Endodermal cell (in vitro differentiated cells): Measurements from ENCODE around the gene PTPN5. TPM values are rescaled to one million over a fixed set of nuclear protein-coding genes. Genes with fewer than 3 reads are reported as not detected.
"Not testable (repeated sequence)": the region's sequence is repeated elsewhere in the genome, so short reads cannot be mapped to it uniquely, and the experiment has no call there.

Experiments
- DNase-seq: peaks from one replicate; pipeline ENCODE4 v3.0.0-alpha.2; 2017
- H3K27ac ChIP-seq: 2 replicates; pipeline ENCODE4 v1.5.1; 2013; ENCODE audit warnings: mild to moderate bottlenecking, low read depth, low read length, moderate library complexity
- H3K27me3 ChIP-seq: 2 replicates; pipeline ENCODE4 v1.6.1; 2013; ENCODE audit warnings: mild to moderate bottlenecking, low read length, moderate library complexity; ENCODE audit not compliant: insufficient read depth, control insufficient read depth, poor library complexity, severe bottlenecking
- H3K36me3 ChIP-seq: 2 replicates; pipeline ENCODE4 v1.7.0; 2013; ENCODE audit warnings: mild to moderate bottlenecking, low read length, moderate library complexity; ENCODE audit not compliant: control insufficient read depth, insufficient read depth
- H3K4me1 ChIP-seq: one replicate; pipeline ENCODE4 v1.7.0; 2013; ENCODE audit warnings: low read length; ENCODE audit not compliant: control insufficient read depth, insufficient read depth
- H3K4me3 ChIP-seq: 2 replicates; pipeline ENCODE4 v1.5.1; 2013; ENCODE audit warnings: mild to moderate bottlenecking, low read length, moderate library complexity
- H3K9ac ChIP-seq: 2 replicates; pipeline ENCODE4 v1.6.1; 2013; ENCODE audit warnings: mild to moderate bottlenecking, low read length, moderate library complexity; ENCODE audit not compliant: poor library complexity, severe bottlenecking; ENCODE audit errors: extremely low read depth
- H3K9me3 ChIP-seq: 2 replicates; pipeline ENCODE4 v1.6.1; 2013; ENCODE audit warnings: mild to moderate bottlenecking, low read length, moderate library complexity; ENCODE audit not compliant: control insufficient read depth
- H3K27ac Mint-ChIP-seq: 2 replicates; pipeline ENCODE4 v1.8.0; 2020; ENCODE audit warnings: mixed read lengths
- H3K27me3 Mint-ChIP-seq: 2 replicates; pipeline ENCODE4 v1.8.0; 2021; ENCODE audit warnings: mild to moderate bottlenecking, mixed read lengths; ENCODE audit not compliant: insufficient read depth
- H3K36me3 Mint-ChIP-seq: 2 replicates; pipeline ENCODE4 v1.8.0; 2020; ENCODE audit warnings: low read depth, mixed read lengths
- H3K4me1 Mint-ChIP-seq: 2 replicates; pipeline ENCODE4 v1.8.0; 2020; ENCODE audit warnings: mixed read lengths
- H3K4me3 Mint-ChIP-seq: 2 replicates; pipeline ENCODE4 v1.8.0; 2020; ENCODE audit warnings: mild to moderate bottlenecking, moderate library complexity, mixed read lengths
- H3K9me3 Mint-ChIP-seq: 2 replicates; pipeline ENCODE4 v1.8.0; 2020; ENCODE audit warnings: mild to moderate bottlenecking, mixed read lengths
- WGBS, 2 experiments: methylation state at CpG; one replicate each; pipeline versions ENCODE4 v1.1.5 to v1.1.7; 2013; ENCODE audit warnings: missing lambda C conversion rate in 2 of 2, mixed read lengths in 1 of 2; ENCODE audit not compliant: insufficient coverage in 1 of 2, insufficient read length in 1 of 2; 5-methylcytosine and 5-hydroxymethylcytosine counted together
- total RNA-seq, 2 donors: library from RNA; stranded (reverse); fragmentation: NEBNext Ultra II Directional in 1 of 2; extraction: Animal tissue kit (Norgen Biotek cat#: 25700) in 1 of 2; gene quantifications; 2 replicates in 1 of 2; 3 replicates in 1 of 2; pipeline ENCODE4 v1.2.1, GENCODE V29; 2021
- TF ChIP-seq, protein P1 (sequence below): fragments of 200-600 bp; sonication (generic); conservative IDR thresholded peaks from 2 replicates; pipeline ENCODE4 v1.5.0; 2021; ENCODE audit warnings: antibody characterized with exemption, mild to moderate bottlenecking

PTPN5 gene
- total RNA-seq, 2 donors from 2014 or later: 27.6 to 51.0 TPM

DNA sequence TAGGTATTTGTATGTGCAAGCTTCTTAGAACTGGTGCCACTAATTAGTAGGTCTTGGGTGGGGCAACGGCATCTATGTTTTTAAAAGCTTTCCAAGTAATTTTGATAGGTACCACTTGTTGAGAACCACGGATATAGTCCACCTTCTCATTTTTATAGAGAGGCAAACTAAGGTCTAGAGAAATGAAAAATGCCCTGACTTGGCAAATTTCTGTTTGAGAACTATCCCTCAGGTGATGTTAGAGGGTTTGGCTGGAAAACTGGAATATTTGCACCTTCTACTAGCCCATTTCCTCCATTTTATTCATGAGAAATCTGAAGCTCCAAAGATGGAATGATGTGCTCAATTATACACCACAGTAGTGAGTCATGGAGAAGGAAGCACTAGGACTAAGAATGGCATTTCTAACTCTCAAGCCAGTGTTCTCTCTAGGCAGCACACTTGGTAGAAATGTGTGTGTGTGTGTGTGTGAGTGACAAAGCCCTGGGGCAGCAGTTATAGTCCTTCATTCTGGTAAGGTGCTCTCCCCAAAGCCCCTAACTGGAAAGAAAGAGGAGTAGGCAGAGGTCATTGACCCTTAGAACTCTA, 94.9 kb downstream of the PTPN5 start:
- H3K27me3 Mint-ChIP-seq: peaks cover 34% of the 10 kb centered on the region
- TF ChIP-seq, protein P1, sequence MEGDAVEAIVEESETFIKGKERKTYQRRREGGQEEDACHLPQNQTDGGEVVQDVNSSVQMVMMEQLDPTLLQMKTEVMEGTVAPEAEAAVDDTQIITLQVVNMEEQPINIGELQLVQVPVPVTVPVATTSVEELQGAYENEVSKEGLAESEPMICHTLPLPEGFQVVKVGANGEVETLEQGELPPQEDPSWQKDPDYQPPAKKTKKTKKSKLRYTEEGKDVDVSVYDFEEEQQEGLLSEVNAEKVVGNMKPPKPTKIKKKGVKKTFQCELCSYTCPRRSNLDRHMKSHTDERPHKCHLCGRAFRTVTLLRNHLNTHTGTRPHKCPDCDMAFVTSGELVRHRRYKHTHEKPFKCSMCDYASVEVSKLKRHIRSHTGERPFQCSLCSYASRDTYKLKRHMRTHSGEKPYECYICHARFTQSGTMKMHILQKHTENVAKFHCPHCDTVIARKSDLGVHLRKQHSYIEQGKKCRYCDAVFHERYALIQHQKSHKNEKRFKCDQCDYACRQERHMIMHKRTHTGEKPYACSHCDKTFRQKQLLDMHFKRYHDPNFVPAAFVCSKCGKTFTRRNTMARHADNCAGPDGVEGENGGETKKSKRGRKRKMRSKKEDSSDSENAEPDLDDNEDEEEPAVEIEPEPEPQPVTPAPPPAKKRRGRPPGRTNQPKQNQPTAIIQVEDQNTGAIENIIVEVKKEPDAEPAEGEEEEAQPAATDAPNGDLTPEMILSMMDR: no peak

DNA sequence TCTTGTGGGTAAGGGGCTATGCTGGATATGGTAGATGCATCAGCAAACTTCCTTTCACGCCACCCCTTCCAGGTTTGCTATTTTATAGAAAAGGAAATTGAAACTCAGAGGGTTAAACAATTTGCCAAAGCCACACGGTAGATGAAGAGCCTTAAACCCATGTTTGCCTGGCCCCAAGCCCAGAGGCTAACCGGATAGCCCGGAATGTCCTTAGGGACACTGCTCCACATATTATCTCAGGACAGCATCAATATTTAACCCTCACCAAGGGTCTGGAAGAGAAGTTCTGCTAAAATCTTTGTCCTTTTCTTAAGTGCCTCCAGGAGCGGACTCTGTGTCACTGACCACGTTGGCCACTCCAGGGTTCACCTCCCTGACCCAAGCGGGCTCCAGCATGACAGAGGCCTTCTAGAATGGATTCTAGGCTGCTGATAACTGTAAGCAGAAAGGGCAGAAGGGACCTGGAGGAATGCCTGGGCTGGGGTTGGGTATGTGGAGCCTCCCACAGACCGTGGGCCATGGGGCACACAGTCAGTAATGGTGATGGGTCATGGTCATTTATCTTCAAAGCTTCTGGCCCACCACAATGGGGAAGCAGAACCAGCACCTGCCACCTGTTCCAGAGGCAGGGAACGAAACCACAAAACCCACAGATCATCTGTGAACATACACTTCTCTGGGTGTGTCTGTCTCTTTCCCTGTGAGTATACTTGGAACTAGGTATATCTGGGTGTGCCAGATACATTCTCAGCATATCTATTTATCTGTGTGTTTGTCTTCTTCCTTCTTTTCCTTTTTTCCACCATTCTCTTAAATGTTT, 98.4 kb downstream of the PTPN5 start:
- TF ChIP-seq, protein P1: no peak

More for the DNA sequence above, 94.9 kb downstream of the PTPN5 start:
- H3K27ac ChIP-seq: no peak overlapping the region
- peaks cover 4% of the 10 kb centered on the region for H3K36me3 ChIP-seq
- no peaks in the 10 kb centered on the region for H3K4me1 ChIP-seq
- Mint-ChIP-seq H3K36me3 (peaks cover 7% of the 10 kb centered on the region), H3K4me3 (no peak overlapping the region), H3K27ac (no peak overlapping the region), H3K4me1 (peaks cover 15% of the 10 kb centered on the region), H3K9me3 (no peaks in the 10 kb centered on the region)
- no peaks in the 10 kb centered on the region for H3K9me3 ChIP-seq
- H3K27me3 ChIP-seq: peaks cover 9% of the 10 kb centered on the region
- no peak overlapping the region for H3K4me3 ChIP-seq
- no peak for DNase-seq
- WGBS, 2 experiments: 83 to 92% methylated on average over 2 of the region's 2 CpGs
- H3K9ac ChIP-seq: no peak overlapping the region

DNA sequence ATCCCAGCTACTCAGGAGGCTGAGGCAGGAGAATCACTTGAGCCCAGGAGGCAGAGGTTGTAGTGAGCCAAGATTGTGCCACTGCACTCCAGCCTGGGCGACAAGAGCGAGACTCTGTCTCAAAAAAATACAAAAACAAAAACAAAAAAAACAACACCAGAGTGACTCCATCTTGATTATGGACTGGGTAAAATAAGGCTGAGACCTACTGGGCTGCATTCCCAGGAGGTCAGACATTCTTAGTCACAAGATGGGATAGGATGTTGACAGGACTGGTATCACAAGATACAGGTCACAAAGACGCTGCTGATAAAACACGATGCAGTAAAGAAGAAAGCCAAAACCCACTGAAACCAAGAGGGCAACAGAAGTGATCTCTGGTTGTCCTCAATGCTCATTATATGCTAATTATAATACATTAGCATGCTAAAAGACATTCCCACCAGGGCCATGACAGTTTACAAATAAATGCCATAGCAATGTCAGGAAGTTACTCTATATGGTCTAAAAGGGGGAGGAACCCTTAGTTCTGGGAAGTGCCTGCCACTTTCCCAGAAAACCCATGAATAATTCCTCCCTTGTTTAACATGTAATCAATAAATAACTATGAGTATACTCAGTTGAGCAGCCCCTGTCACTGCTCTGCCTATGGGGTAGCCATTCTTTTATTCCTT, 100.0 kb downstream of the PTPN5 start:
- H3K27ac Mint-ChIP-seq, H3K36me3 ChIP-seq, H3K4me3 ChIP-seq, H3K27me3 ChIP-seq, H3K27ac ChIP-seq, H3K36me3 Mint-ChIP-seq, H3K9ac ChIP-seq, H3K9me3 ChIP-seq, H3K4me1 Mint-ChIP-seq, DNase-seq, H3K9me3 Mint-ChIP-seq, H3K4me1 ChIP-seq, H3K27me3 Mint-ChIP-seq, H3K4me3 Mint-ChIP-seq: not testable (repeated sequence)
- WGBS, 2 experiments: 79 to 83% methylated on average over 2 of the region's 4 CpGs

More for the DNA sequence above, 98.4 kb downstream of the PTPN5 start:
- H3K36me3 ChIP-seq: no peaks in the 10 kb centered on the region
- Mint-ChIP-seq H3K27ac (no peak overlapping the region), H3K27me3 (peaks cover 23% of the 10 kb centered on the region), H3K4me1 (peaks cover 4% of the 10 kb centered on the region), H3K36me3 (no peaks in the 10 kb centered on the region), H3K9me3 (no peaks in the 10 kb centered on the region), H3K4me3 (no peak overlapping the region)
- 92 to 100% methylated on average over 7 to 9 of the region's 9 CpGs for WGBS, 2 experiments
- no peak overlapping the region for H3K4me3 ChIP-seq
- H3K27ac ChIP-seq: no peak overlapping the region
- no peak overlapping the region for H3K9ac ChIP-seq
- H3K9me3 ChIP-seq: no peaks in the 10 kb centered on the region
- no peak for DNase-seq
- H3K27me3 ChIP-seq: peaks cover 9% of the 10 kb centered on the region
- H3K4me1 ChIP-seq: no peaks in the 10 kb centered on the region
